ENCODE results near the gene JOSD1.

DNA sequence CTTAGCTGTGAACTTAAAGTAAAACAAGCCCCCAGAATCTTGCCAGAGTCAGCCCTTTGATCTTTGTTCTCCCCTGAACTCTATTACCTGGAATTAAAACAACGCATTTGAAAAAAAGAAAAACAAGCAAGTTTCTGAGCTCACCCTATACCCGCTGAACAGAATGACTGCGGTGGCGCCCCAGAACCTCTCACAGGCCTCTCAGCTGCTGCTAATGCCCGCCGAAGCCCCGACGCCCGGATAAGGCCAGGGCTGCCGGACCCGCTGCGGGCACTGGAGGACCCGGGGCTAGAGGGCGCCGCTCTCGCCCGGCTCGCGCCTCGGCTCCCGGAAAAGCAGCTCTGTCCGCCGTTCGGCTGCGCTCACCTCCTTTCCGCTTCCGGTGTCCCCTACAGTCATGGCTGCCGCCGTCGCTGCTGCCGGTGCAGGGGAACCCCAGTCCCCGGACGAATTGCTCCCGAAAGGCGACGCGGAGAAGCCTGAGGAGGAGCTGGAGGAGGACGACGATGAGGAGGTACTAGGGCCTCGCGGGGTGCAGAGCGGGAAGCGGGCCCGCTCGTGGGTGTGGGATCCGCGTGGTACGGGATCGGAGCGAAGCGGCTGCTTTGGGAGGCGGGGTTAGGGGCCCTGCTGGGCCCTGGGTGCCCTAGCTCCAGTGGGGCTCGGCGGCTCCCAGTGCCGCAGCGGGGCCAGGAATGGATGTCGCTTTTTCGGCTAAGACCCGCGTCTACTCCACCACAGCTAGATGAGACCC, 19.0 kb downstream of the JOSD1 start, which contains the start of gene TOMM22:
- peak; percentile 97 for TF ChIP-seq ZNF207 (IDR thresholded peaks at IDR 0.05; ENCODE audit: borderline replicate concordance)
- no peak for TF ChIP-seq PAX5 (IDR thresholded peaks at IDR 0.05; ENCODE audit: borderline replicate concordance, low read depth, low read length)
- TF ChIP-seq JUND (IDR thresholded peaks at IDR 0.05; ENCODE audit: low read depth, low read length), result no peak
- TF ChIP-seq SIN3A (IDR thresholded peaks at IDR 0.05; ENCODE audit: low read depth, low read length), result peak; percentile 90
- TF ChIP-seq, protein P1, sequence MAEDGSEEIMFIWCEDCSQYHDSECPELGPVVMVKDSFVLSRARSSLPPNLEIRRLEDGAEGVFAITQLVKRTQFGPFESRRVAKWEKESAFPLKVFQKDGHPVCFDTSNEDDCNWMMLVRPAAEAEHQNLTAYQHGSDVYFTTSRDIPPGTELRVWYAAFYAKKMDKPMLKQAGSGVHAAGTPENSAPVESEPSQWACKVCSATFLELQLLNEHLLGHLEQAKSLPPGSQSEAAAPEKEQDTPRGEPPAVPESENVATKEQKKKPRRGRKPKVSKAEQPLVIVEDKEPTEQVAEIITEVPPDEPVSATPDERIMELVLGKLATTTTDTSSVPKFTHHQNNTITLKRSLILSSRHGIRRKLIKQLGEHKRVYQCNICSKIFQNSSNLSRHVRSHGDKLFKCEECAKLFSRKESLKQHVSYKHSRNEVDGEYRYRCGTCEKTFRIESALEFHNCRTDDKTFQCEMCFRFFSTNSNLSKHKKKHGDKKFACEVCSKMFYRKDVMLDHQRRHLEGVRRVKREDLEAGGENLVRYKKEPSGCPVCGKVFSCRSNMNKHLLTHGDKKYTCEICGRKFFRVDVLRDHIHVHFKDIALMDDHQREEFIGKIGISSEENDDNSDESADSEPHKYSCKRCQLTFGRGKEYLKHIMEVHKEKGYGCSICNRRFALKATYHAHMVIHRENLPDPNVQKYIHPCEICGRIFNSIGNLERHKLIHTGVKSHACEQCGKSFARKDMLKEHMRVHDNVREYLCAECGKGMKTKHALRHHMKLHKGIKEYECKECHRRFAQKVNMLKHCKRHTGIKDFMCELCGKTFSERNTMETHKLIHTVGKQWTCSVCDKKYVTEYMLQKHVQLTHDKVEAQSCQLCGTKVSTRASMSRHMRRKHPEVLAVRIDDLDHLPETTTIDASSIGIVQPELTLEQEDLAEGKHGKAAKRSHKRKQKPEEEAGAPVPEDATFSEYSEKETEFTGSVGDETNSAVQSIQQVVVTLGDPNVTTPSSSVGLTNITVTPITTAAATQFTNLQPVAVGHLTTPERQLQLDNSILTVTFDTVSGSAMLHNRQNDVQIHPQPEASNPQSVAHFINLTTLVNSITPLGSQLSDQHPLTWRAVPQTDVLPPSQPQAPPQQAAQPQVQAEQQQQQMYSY (CRISPR knock-in tag; IDR thresholded peaks at IDR 0.05), result no peak
- TF ChIP-seq EZH2 (IDR thresholded peaks at IDR 0.05; ENCODE audit: borderline replicate concordance, control insufficient read depth, low read depth, low read length), result no peak
- TF ChIP-seq ZNF24 (IDR thresholded peaks at IDR 0.05), result peak; percentile 45; the same call in 1 of the 2 replicates
- TF ChIP-seq CEBPB (IDR thresholded peaks at IDR 0.05; ENCODE audit: borderline replicate concordance in 1 of 2, low read depth in 2 of 2, low read length in 2 of 2), result no peak
- no peak for TF ChIP-seq RFX5 (IDR thresholded peaks at IDR 0.05; ENCODE audit: low read depth, low read length)
- TF ChIP-seq, protein P2, sequence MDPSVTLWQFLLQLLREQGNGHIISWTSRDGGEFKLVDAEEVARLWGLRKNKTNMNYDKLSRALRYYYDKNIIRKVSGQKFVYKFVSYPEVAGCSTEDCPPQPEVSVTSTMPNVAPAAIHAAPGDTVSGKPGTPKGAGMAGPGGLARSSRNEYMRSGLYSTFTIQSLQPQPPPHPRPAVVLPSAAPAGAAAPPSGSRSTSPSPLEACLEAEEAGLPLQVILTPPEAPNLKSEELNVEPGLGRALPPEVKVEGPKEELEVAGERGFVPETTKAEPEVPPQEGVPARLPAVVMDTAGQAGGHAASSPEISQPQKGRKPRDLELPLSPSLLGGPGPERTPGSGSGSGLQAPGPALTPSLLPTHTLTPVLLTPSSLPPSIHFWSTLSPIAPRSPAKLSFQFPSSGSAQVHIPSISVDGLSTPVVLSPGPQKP (IDR thresholded peaks at IDR 0.05; ENCODE audit: low read depth, low read length), result peak; percentile 90
- TF ChIP-seq, protein P3, sequence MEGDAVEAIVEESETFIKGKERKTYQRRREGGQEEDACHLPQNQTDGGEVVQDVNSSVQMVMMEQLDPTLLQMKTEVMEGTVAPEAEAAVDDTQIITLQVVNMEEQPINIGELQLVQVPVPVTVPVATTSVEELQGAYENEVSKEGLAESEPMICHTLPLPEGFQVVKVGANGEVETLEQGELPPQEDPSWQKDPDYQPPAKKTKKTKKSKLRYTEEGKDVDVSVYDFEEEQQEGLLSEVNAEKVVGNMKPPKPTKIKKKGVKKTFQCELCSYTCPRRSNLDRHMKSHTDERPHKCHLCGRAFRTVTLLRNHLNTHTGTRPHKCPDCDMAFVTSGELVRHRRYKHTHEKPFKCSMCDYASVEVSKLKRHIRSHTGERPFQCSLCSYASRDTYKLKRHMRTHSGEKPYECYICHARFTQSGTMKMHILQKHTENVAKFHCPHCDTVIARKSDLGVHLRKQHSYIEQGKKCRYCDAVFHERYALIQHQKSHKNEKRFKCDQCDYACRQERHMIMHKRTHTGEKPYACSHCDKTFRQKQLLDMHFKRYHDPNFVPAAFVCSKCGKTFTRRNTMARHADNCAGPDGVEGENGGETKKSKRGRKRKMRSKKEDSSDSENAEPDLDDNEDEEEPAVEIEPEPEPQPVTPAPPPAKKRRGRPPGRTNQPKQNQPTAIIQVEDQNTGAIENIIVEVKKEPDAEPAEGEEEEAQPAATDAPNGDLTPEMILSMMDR (IDR thresholded peaks at IDR 0.05 in 2 of 3, conservative IDR thresholded peaks at IDR 0.05 in 1 of 3; ENCODE audit: control insufficient read depth in 2 of 3, extremely low read depth in 1 of 3, insufficient read depth in 1 of 3, low read depth in 3 of 3, low read length in 3 of 3), result peak; percentile 77 to 92 (median 81)
- TF ChIP-seq, protein P4, sequence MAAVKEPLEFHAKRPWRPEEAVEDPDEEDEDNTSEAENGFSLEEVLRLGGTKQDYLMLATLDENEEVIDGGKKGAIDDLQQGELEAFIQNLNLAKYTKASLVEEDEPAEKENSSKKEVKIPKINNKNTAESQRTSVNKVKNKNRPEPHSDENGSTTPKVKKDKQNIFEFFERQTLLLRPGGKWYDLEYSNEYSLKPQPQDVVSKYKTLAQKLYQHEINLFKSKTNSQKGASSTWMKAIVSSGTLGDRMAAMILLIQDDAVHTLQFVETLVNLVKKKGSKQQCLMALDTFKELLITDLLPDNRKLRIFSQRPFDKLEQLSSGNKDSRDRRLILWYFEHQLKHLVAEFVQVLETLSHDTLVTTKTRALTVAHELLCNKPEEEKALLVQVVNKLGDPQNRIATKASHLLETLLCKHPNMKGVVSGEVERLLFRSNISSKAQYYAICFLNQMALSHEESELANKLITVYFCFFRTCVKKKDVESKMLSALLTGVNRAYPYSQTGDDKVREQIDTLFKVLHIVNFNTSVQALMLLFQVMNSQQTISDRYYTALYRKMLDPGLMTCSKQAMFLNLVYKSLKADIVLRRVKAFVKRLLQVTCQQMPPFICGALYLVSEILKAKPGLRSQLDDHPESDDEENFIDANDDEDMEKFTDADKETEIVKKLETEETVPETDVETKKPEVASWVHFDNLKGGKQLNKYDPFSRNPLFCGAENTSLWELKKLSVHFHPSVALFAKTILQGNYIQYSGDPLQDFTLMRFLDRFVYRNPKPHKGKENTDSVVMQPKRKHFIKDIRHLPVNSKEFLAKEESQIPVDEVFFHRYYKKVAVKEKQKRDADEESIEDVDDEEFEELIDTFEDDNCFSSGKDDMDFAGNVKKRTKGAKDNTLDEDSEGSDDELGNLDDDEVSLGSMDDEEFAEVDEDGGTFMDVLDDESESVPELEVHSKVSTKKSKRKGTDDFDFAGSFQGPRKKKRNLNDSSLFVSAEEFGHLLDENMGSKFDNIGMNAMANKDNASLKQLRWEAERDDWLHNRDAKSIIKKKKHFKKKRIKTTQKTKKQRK (IDR thresholded peaks at IDR 0.05; ENCODE audit: low read depth, low read length), result no peak
